Stimulated activated CD8-positive, alpha-beta memory T cell treated with anti-CD3 and anti-CD28 coated beads, Interleukin-12 subunit alpha, Interleukin-12 subunit beta, amount 100 ng/mL, for 4 hours (primary cell): ENCODE data around the gene L3MBTL3.

ENCODE experiments used
- DNase-seq: peaks from one replicate; pipeline ENCODE4 v3.0.0-alpha.2; 2020; ENCODE audit warnings: low read depth

L3MBTL3 gene

DNA sequence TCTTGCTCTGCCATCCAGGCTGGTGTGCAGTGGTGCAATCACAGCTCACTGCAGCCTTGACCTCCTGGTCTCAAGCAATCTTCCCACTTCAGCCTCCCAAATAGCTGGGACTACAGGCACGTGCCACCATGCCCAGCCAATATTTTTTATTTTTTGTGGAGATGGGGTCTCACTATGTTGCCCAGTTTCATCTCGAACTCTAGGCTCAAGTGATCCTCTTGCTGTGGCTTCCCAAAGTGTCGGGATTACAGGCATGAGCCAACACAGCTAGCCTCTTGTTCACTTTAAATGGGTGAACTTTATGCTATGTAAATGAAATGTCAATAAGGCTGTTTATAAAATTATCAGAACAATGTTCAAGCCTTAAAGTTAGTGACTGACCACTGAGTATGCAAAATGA lies 167.3 kb downstream of the L3MBTL3 start:
- no peak for DNase-seq

DNA sequence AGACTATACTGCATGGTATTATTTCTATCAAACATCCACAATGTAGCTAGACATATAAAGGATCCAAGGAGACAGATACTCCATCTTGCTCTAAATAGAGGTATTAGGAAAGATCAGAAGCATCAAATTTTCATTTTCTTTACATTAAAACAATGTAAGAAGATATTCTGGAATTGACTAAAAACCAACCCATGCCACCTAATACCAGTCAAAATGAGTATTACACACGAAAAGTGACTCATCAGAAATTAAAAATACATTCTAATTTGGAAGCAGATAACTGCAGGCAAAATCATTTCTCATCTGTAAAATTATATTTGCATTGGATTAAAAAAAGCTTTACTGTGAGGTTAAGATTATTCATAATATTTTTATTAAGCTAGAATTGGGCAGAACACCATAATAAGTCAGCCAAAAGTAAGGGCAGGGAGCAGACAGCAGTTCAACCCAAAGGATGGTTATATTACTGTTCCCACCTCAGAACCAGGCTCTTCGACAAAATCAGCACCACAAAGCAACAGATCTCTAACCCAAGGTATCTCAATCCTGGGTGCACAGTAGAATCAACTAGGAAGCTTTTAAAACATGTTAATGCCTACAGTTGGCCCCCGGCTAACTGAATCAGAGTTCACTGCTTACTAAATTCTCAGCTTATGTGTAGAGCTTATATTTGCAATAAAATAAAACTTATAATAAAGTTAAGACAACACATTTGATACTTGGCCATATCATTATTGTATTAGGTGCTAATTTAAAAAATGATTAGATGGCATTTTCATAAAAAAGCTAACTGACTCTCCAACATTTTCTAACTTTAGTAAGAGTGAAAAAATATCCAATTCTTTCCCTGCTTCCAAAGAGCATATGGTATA lies 169.2 kb downstream of the L3MBTL3 start:
- DNase-seq, result no peak

- DNase-seq, result no peak
Measured at GRCh38 chr6:130188207-130188899, 170.0 kb downstream of the L3MBTL3 start.

DNA sequence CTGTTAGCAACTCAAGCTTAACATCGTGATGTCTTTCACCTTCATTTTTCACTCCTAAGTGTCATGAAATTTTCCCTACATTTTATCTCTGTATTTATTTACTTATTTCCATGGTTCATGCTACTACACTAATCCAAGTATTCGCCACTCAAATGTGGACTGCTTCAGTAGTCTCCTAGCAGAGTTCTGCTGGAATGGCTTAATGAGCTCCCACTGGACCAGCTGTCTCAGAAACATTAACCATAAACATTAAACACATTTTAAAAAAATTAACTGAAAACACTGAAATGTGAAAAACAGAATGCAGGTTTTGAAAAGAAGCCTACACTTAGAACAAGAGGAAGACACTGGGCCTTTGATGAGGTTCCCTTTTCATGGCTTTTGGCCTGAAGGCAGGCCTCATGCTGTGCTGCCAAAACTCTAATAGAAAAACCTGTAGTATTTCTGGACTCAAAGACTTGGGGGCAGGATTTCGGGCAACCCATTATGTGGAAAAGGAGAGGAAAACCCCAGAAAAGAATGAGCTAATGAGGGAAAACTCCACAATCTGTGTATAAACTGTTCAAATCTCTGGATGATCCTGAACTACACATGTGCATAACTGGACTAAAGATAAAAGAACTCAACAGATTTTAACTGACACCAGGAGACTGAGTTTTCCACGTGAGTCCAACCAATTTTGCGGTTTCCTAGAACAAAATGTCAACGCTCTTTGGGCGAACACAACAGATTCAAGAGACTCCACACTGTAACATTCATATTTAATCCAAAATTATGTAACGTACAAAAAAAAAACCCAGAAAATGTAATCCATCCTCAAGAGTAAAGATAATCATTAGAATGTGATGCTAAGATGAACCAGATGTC lies 171.4 kb downstream of the L3MBTL3 start:
- no peak for DNase-seq
